Measurements from ENCODE around the gene ZNF683. TPM values are rescaled to one million over a fixed set of nuclear protein-coding genes. Genes with fewer than 3 reads are reported as not detected.

ZNF683 gene
- total RNA-seq, 1 donor from 2014 or later: not detected

DNA sequence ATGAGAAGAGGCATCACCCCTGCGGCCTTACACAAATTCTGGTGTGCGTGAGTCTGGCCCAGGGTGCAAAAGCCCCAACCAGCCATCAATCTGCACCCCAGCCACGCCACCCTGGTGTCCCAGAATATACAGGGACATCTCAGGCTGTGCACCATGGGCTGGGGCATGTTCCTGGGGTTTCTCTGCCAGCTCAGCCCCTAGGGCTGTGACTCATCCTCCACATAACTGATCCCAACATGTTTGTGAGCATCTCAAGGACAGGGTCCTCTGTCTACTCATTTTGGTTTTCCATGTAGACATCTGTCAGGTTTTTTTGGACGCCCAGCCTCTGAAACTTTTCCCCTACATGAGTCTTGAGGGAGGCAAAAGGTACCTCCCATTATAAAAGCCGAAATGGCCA is 511 bp downstream of the ZNF683 start:
- H3K9me3 ChIP-seq (ENCODE audit: control insufficient read depth in 3 of 3, low read length in 3 of 3): no peaks in the 10 kb centered on the region
- no peak overlapping the region for H3K9ac ChIP-seq (ENCODE audit: low read depth in 1 of 3, low read length in 3 of 3)
- no peaks in the 10 kb centered on the region for H3K4me1 ChIP-seq (ENCODE audit: control insufficient read depth in 3 of 3, insufficient read depth in 3 of 3, low read length in 3 of 3)
- no peak overlapping the region for H3K27ac ChIP-seq (ENCODE audit: low read depth, low read length)
- no peak overlapping the region for H3K4me3 ChIP-seq (ENCODE audit: low read length in 3 of 3)
- peaks cover 4 to 16% (median 10%) of the 10 kb centered on the region in 3 donors for H3K27me3 ChIP-seq (ENCODE audit: control insufficient read depth in 3 of 3, insufficient read depth in 3 of 3, low read length in 3 of 3)
- no peaks in the 10 kb centered on the region for H3K36me3 ChIP-seq (ENCODE audit: control insufficient read depth in 3 of 3, insufficient read depth in 3 of 3, low read length in 3 of 3)

DNA sequence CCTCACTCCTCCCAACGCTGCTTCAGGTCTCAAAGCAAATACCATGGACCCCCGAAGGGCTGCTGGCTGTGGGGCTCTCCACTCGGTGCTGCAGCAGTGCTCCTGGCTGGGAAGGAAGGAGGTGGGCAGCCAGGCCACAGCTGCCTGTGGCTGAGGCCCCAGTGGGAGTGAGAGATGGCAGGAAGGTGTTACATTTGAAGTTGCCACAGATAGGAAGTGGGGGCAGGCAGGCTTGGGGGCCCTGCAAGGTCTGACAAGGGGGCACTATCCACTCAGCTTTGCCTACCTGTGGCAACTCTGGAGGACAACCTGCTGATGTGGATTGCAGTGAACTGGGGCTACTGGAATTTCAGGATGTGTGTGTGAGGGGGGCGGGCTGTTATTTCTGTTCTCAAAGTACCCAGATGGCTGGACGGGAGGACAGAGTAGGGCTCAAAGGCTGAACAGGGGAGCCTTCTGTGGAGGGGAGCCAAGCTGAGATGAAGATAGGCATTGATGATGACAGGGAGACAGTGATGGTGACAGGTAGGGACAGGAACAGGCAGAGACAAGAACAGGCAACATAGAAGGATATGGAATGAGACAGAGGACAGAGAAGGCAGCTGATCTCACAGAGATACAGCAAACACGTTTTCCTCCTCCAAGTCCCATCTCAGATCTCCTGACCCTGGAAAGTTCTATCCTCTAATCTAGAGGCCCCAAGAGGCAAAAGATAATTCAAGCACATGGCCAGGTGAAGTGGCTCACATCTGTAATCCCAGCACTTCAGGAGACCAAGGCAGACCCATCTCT is 1.8 kb downstream of the ZNF683 start:
- Histone ChIP-seq H3K27ac (ENCODE audit: low read depth, low read length) (no peak overlapping the region), H3K4me1 (ENCODE audit: control insufficient read depth in 3 of 3, insufficient read depth in 3 of 3, low read length in 3 of 3) (no peaks in the 10 kb centered on the region), H3K36me3 (ENCODE audit: control insufficient read depth in 3 of 3, insufficient read depth in 3 of 3, low read length in 3 of 3) (no peaks in the 10 kb centered on the region), H3K9me3 (ENCODE audit: control insufficient read depth in 3 of 3, low read length in 3 of 3) (no peaks in the 10 kb centered on the region), H3K9ac (ENCODE audit: low read depth in 1 of 3, low read length in 3 of 3) (no peak overlapping the region), H3K4me3 (ENCODE audit: low read length in 3 of 3) (no peak overlapping the region), H3K27me3 (ENCODE audit: control insufficient read depth in 3 of 3, insufficient read depth in 3 of 3, low read length in 3 of 3) (peaks cover 4 to 16% (median 10%) of the 10 kb centered on the region in 3 donors)

DNA sequence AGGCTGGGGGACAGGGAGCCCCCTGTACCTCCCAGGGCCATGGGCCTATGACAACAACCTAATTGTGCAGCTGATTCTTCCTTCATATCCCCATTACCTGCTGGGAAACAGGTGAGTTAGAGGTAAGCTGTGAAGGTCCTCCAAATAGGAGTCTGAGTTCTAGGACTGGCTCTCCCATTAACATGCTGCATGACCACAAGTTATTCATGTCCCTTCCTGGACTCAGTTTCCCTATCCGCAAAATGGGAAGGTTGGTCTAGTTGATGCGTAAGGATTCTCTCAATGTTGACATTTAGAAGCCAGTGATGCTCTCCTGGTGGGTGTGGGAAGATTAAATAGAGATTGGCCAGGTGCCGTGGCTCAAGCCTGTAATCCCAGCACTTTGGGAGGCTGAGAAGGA is 4.1 kb downstream of the ZNF683 start:
- no peak overlapping the region for H3K4me3 ChIP-seq (ENCODE audit: low read length in 3 of 3)
- no peak overlapping the region for H3K9ac ChIP-seq (ENCODE audit: low read depth in 1 of 3, low read length in 3 of 3)
- peaks cover 11 to 33% (median 25%) of the 10 kb centered on the region in 3 donors for H3K27me3 ChIP-seq (ENCODE audit: control insufficient read depth in 3 of 3, insufficient read depth in 3 of 3, low read length in 3 of 3)
- no peaks in the 10 kb centered on the region for H3K4me1 ChIP-seq (ENCODE audit: control insufficient read depth in 3 of 3, insufficient read depth in 3 of 3, low read length in 3 of 3)
- H3K9me3 ChIP-seq (ENCODE audit: control insufficient read depth in 3 of 3, low read length in 3 of 3): no peaks in the 10 kb centered on the region
- no peak overlapping the region for H3K27ac ChIP-seq (ENCODE audit: low read depth, low read length)
- no peaks in the 10 kb centered on the region for H3K36me3 ChIP-seq (ENCODE audit: control insufficient read depth in 3 of 3, insufficient read depth in 3 of 3, low read length in 3 of 3)

DNA sequence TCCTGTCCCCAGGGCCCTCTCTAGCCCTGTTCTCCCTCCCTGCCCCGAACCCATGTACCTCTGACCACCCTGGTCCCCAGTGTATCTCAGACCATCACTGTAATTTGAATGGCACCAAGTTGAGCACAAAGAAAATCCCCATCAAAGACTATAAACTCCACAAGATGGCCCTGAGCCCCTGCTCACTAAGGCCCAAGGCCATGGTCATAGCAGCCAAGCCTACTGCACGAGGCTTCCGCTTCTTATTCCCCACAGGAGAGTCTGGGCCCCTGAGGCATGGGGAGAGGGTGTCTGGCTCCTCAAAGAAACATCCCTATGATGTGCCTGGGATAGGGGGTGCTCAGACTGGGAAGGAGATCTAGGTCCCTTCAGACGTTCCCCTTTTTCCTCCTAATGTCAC is 4.5 kb downstream of the ZNF683 start:
- H3K27ac ChIP-seq (ENCODE audit: low read depth, low read length): no peak overlapping the region
- no peaks in the 10 kb centered on the region for H3K9me3 ChIP-seq (ENCODE audit: control insufficient read depth in 3 of 3, low read length in 3 of 3)
- no peak overlapping the region for H3K9ac ChIP-seq (ENCODE audit: low read depth in 1 of 3, low read length in 3 of 3)
- H3K4me1 ChIP-seq (ENCODE audit: control insufficient read depth in 3 of 3, insufficient read depth in 3 of 3, low read length in 3 of 3): no peaks in the 10 kb centered on the region
- H3K4me3 ChIP-seq (ENCODE audit: low read length in 3 of 3): no peak overlapping the region
- H3K27me3 ChIP-seq (ENCODE audit: control insufficient read depth in 3 of 3, insufficient read depth in 3 of 3, low read length in 3 of 3): peaks cover 11 to 37% (median 29%) of the 10 kb centered on the region in 3 donors
- H3K36me3 ChIP-seq (ENCODE audit: control insufficient read depth in 3 of 3, insufficient read depth in 3 of 3, low read length in 3 of 3): no peaks in the 10 kb centered on the region

DNA sequence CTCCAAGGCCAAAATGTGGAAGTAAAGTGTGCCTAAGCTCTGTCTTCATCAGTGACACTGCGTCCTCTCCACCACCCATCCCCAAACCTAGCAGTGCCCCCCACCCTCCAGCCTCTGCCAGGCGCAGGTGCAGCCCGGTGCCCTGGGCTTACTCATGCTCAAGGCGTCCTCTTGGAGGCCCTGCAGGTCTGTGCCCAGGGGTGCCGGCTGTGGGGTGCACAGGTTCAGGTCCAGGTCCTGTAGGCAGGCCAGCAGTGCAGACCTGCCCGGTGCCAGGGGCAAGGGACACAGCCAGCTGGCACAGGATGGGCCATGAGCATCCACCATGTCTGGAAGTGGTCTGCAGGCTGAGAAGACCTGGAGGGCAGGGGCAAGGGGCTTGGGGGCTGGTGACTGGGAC is 5.1 kb downstream of the ZNF683 start:
- H3K27me3 ChIP-seq (ENCODE audit: control insufficient read depth in 3 of 3, insufficient read depth in 3 of 3, low read length in 3 of 3): peaks cover 16 to 42% (median 35%) of the 10 kb centered on the region in 3 donors

DNA sequence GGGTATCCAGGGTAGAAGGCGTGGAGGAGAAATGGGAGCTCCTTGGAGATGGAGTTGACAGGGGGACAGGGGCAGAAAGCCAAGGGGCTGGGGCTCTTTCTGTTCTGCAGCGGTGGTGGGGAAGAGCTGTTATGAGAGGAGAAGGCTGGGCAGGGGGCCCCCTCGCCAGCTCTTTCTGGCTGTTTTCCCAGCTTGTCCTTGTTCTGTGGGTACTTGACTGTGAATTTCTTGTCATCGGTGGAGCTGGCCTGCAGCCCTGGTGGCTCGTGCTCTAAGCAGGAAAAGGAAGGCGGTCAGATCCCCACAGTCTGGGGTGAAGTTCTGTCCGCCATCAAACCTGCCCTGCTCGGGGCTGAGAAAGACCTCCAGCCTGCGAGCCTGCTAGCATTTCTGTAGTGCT is 7.6 kb downstream of the ZNF683 start:
- Histone ChIP-seq H3K27me3 (ENCODE audit: control insufficient read depth in 3 of 3, insufficient read depth in 3 of 3, low read length in 3 of 3) (peaks cover 40 to 61% (median 53%) of the 10 kb centered on the region in 3 donors), H3K4me3 (ENCODE audit: low read length in 3 of 3) (no peak overlapping the region), H3K36me3 (ENCODE audit: control insufficient read depth in 3 of 3, insufficient read depth in 3 of 3, low read length in 3 of 3) (no peaks in the 10 kb centered on the region), H3K27ac (ENCODE audit: low read depth, low read length) (no peak overlapping the region), H3K9ac (ENCODE audit: low read depth in 1 of 3, low read length in 3 of 3) (no peak overlapping the region), H3K4me1 (ENCODE audit: control insufficient read depth in 3 of 3, insufficient read depth in 3 of 3, low read length in 3 of 3) (peaks cover 4 to 7% (median 6%) of the 10 kb centered on the region in 3 donors), H3K9me3 (ENCODE audit: control insufficient read depth in 3 of 3, low read length in 3 of 3) (no peaks in the 10 kb centered on the region)

More for the DNA sequence above, 5.1 kb downstream of the ZNF683 start:
- Histone ChIP-seq H3K4me3 (ENCODE audit: low read length in 3 of 3) (no peak overlapping the region), H3K36me3 (ENCODE audit: control insufficient read depth in 3 of 3, insufficient read depth in 3 of 3, low read length in 3 of 3) (no peaks in the 10 kb centered on the region), H3K9ac (ENCODE audit: low read depth in 1 of 3, low read length in 3 of 3) (no peak overlapping the region), H3K4me1 (ENCODE audit: control insufficient read depth in 3 of 3, insufficient read depth in 3 of 3, low read length in 3 of 3) (no peaks in the 10 kb centered on the region), H3K9me3 (ENCODE audit: control insufficient read depth in 3 of 3, low read length in 3 of 3) (no peaks in the 10 kb centered on the region), H3K27ac (ENCODE audit: low read depth, low read length) (no peak overlapping the region)

DNA sequence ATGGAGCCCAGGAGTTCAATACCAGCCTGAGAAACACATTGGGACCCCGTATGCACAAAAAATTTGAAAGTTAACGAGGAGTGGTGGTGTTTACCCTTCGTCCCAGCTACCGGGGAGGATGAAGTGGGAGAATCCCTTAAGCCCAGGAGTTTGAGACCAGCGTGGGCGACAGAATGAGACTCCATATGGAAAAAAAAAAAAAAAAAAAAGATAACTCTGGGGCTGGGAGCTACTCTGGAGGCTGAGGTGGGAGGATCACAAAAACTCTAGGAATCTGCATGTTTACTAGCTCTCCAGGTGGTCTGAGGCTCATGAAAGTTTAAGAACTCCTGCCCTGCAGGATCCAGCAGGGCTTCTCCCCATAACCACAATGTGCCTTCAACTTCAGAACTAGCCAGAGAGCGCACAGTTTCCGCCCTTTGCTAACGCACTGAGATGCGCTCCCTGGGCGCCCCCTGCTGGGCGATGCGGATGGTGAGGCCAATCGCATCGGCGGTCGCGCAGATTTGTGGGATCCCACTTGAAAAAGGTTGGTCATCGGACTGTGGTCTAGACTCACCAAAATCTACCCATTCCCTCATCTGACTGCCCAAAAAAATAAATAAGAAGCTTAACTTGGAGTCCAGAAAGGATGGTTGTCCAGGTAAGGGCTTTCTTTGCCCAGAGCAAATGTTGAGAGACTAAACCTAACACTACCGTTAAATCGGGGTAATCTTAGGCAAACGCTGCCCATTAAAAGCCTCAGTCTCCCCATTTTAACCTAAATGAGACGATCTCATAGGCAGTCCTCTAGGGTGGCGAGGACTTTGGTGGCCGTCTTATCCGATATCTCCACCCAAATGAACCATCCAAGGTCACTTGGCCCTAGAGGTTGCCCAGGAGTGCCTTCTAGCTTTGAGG is 8.8 kb downstream of the ZNF683 start:
- H3K4me1 ChIP-seq (ENCODE audit: control insufficient read depth in 3 of 3, insufficient read depth in 3 of 3, low read length in 3 of 3): peaks cover 4 to 7% (median 6%) of the 10 kb centered on the region in 3 donors
- H3K9ac ChIP-seq (ENCODE audit: low read depth in 1 of 3, low read length in 3 of 3): no peak overlapping the region
- peaks cover 51 to 65% (median 56%) of the 10 kb centered on the region in 3 donors for H3K27me3 ChIP-seq (ENCODE audit: control insufficient read depth in 3 of 3, insufficient read depth in 3 of 3, low read length in 3 of 3)
- H3K36me3 ChIP-seq (ENCODE audit: control insufficient read depth in 3 of 3, insufficient read depth in 3 of 3, low read length in 3 of 3): no peaks in the 10 kb centered on the region
- H3K9me3 ChIP-seq (ENCODE audit: control insufficient read depth in 3 of 3, low read length in 3 of 3): no peaks in the 10 kb centered on the region
- H3K4me3 ChIP-seq (ENCODE audit: low read length in 3 of 3): no peak overlapping the region
- H3K27ac ChIP-seq (ENCODE audit: low read depth, low read length): no peak overlapping the region

DNA sequence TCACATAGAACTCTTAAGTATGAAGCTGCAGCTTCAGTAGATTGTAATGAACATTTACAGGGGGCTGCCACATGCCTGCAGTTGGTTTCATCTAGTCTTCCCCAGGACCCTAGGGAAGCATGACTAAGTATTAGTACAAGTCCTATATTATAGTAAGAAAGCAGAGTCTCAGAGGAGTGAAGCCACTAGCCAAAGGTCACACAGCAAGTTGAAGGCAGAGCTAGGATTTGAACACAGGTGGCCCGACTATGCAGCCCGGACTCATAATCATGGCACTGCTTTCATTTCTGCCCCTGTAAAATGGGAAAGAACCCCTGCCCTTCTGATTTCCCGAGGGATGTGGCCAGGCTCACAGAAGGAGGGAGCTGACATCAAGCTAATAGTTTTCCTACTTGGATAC is 10.2 kb downstream of the ZNF683 start:
- Histone ChIP-seq H3K36me3 (ENCODE audit: control insufficient read depth in 3 of 3, insufficient read depth in 3 of 3, low read length in 3 of 3) (no peaks in the 10 kb centered on the region), H3K4me1 (ENCODE audit: control insufficient read depth in 3 of 3, insufficient read depth in 3 of 3, low read length in 3 of 3) (peaks cover 4 to 7% (median 6%) of the 10 kb centered on the region in 3 donors), H3K9me3 (ENCODE audit: control insufficient read depth in 3 of 3, low read length in 3 of 3) (no peaks in the 10 kb centered on the region), H3K27me3 (ENCODE audit: control insufficient read depth in 3 of 3, insufficient read depth in 3 of 3, low read length in 3 of 3) (peaks cover 52 to 64% (median 62%) of the 10 kb centered on the region in 3 donors), H3K9ac (ENCODE audit: low read depth in 1 of 3, low read length in 3 of 3) (no peak overlapping the region), H3K27ac (ENCODE audit: low read depth, low read length) (no peak overlapping the region), H3K4me3 (ENCODE audit: low read length in 3 of 3) (no peak overlapping the region)

DNA sequence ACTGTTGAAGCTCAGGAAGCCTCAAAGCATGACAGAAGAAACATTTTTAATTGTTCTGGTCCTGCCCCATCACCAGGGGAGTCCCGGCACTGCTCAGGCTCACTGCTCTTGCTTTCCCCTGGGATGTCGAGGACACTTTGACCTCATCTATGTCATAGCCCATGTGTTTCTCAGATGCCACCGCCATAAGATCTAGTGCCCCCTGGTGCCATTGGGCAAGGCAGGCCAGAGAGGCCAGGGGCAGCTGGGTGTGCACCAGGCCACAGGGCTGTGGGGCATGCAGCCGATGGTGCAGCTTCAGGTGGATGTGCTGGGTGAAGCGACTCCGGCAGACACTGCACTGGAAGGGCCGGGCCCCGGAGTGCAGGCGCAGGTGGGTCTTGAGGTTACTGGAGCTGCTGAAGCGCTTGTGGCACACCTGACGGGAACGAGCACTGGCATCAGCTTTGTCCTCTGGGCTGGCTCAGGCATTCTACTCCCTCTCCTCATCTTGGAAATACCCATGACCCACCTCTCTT is 10.9 kb downstream of the ZNF683 start:
- H3K27ac ChIP-seq (ENCODE audit: low read depth, low read length): no peak overlapping the region
- no peaks in the 10 kb centered on the region for H3K36me3 ChIP-seq (ENCODE audit: control insufficient read depth in 3 of 3, insufficient read depth in 3 of 3, low read length in 3 of 3)
- no peak overlapping the region for H3K4me3 ChIP-seq (ENCODE audit: low read length in 3 of 3)
- peaks cover 53 to 66% (median 65%) of the 10 kb centered on the region in 3 donors for H3K27me3 ChIP-seq (ENCODE audit: control insufficient read depth in 3 of 3, insufficient read depth in 3 of 3, low read length in 3 of 3)
- peaks cover 4 to 7% (median 6%) of the 10 kb centered on the region in 3 donors for H3K4me1 ChIP-seq (ENCODE audit: control insufficient read depth in 3 of 3, insufficient read depth in 3 of 3, low read length in 3 of 3)
- H3K9me3 ChIP-seq (ENCODE audit: control insufficient read depth in 3 of 3, low read length in 3 of 3): no peaks in the 10 kb centered on the region
- no peak overlapping the region for H3K9ac ChIP-seq (ENCODE audit: low read depth in 1 of 3, low read length in 3 of 3)

All from skeletal muscle tissue (tissue), 4 donors.